Gastroesophageal sphincter (tissue), 3 donors: ENCODE results near the gene VN1R2.
"Not testable (repeated sequence)": the region's sequence is repeated elsewhere in the genome, so short reads cannot be mapped to it uniquely, and the experiment has no call there.

ENCODE experiments used
- EP300 ChIP-seq: sonication (generic); formaldehyde crosslinking; IDR thresholded peaks from one replicate; pipeline ENCODE4 v1.6.1; 2017; ENCODE audit warnings: antibody characterized with exemption, mild to moderate bottlenecking
- POLR2A ChIP-seq, 2 donors: fragments of 450-650 bp; IDR thresholded peaks; one replicate each; pipeline ENCODE4 v1.6.1; 2017; ENCODE audit warnings: antibody characterized with exemption in 2 of 2, mild to moderate bottlenecking in 2 of 2, moderate library complexity in 1 of 2
- POLR2AphosphoS5 ChIP-seq: sonication (generic); formaldehyde crosslinking; IDR thresholded peaks from one replicate; pipeline ENCODE4 v1.6.1; 2017; ENCODE audit warnings: antibody characterized with exemption
- TF ChIP-seq, protein P1 (sequence below), 4 experiments: fragments of 200-600 bp in 2 of 4; fragments of 450-650 bp in 2 of 4; sonication (generic) in 1 of 4; IDR thresholded peaks; one replicate each; pipeline ENCODE4 v1.5.1; 2017 to 2019; ENCODE audit warnings: antibody characterized with exemption in 4 of 4, mild to moderate bottlenecking in 2 of 4, moderate library complexity in 2 of 4

- not testable (repeated sequence) for TF ChIP-seq POLR2A (IDR thresholded peaks at IDR 0.05); POLR2AphosphoS5; EP300
- TF ChIP-seq, protein P1, sequence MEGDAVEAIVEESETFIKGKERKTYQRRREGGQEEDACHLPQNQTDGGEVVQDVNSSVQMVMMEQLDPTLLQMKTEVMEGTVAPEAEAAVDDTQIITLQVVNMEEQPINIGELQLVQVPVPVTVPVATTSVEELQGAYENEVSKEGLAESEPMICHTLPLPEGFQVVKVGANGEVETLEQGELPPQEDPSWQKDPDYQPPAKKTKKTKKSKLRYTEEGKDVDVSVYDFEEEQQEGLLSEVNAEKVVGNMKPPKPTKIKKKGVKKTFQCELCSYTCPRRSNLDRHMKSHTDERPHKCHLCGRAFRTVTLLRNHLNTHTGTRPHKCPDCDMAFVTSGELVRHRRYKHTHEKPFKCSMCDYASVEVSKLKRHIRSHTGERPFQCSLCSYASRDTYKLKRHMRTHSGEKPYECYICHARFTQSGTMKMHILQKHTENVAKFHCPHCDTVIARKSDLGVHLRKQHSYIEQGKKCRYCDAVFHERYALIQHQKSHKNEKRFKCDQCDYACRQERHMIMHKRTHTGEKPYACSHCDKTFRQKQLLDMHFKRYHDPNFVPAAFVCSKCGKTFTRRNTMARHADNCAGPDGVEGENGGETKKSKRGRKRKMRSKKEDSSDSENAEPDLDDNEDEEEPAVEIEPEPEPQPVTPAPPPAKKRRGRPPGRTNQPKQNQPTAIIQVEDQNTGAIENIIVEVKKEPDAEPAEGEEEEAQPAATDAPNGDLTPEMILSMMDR (IDR thresholded peaks at IDR 0.05) = not testable (repeated sequence)
Measured at GRCh38 chr19:53281947-53282346, 23.9 kb downstream of the VN1R2 start.
